ENCODE results near the gene GALNTL6. TPM values are rescaled to one million over a fixed set of nuclear protein-coding genes. Genes with fewer than 3 reads are reported as not detected.

The GALNTL6 gene
- total and polyA plus RNA-seq, 2 donors from 2014 or later = 0.60 TPM; not detected in 1

DNA sequence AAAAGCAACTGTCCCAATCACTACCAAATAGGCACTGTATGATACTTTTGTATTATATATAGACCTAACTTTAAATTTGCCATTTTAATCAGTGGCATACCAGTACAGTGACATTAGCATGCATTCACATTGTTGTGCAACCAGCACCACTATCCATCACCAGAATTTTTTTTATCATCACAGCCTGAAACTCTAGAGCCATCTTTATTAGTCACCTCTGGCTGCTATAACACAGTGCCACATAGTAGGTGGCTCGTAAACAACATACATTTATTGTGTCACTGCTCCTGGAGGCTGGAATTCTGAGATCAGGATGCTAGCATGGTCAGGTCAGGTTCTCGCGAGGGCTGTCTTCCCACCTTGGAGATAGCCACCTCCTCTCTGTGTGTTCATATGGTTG lies 1167.0 kb downstream of the GALNTL6 start:
- FAIRE-seq = no peak

DNA sequence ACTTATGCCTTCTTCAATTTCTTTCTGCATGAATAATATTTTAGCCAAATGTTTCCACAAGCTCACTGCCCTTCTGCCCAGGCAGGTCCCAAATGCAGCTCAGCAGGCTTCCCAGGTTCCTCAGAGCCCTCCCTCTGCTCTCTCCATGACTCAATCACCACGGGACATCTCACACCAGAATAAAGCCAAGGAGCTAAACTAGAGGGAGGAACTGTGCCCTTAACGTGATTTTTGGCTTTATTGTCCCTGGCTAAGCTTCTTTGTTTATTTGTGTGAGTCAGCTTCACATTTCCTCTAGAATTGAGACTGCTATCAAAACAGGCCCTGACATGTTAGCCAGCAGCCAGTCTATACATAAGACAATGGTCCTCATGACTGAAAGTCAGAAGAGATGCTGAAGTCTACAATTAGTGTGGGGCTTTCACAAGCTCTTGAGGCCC lies 1169.0 kb downstream of the GALNTL6 start:
- DNase-seq = no peak
- intact Hi-C loops (cut with DNase I) = no loop called here
- no peak overlapping the region for H3K27ac ChIP-seq (ENCODE audit: low read depth in 2 of 2, low read length in 2 of 2)

More for the DNA sequence above, 1167.0 kb downstream of the GALNTL6 start:
- Histone ChIP-seq H3K9me3 (ENCODE audit: control insufficient read depth in 2 of 3, insufficient read depth in 1 of 3, low read length in 3 of 3) (no peaks in the 10 kb centered on the region), H3K9ac (ENCODE audit: low read length in 3 of 3) (no peak overlapping the region), H3K4me3 (ENCODE audit: low read length in 3 of 3) (no peak overlapping the region), H3K36me3 (ENCODE audit: control insufficient read depth in 2 of 3, insufficient read depth in 3 of 3, low read length in 3 of 3) (no peaks in the 10 kb centered on the region), H3K4me1 (ENCODE audit: control insufficient read depth in 2 of 3, insufficient read depth in 2 of 3, low read depth in 1 of 3, low read length in 3 of 3) (no peaks in the 10 kb centered on the region), H3K27ac (ENCODE audit: low read depth in 2 of 2, low read length in 2 of 2) (no peak overlapping the region), H3K27me3 (ENCODE audit: control insufficient read depth, insufficient read depth, low read length) (no peaks in the 10 kb centered on the region)
- no peak for DNase-seq
- intact Hi-C loops (cut with DNase I) = no loop called here
- TF ChIP-seq, protein P1, sequence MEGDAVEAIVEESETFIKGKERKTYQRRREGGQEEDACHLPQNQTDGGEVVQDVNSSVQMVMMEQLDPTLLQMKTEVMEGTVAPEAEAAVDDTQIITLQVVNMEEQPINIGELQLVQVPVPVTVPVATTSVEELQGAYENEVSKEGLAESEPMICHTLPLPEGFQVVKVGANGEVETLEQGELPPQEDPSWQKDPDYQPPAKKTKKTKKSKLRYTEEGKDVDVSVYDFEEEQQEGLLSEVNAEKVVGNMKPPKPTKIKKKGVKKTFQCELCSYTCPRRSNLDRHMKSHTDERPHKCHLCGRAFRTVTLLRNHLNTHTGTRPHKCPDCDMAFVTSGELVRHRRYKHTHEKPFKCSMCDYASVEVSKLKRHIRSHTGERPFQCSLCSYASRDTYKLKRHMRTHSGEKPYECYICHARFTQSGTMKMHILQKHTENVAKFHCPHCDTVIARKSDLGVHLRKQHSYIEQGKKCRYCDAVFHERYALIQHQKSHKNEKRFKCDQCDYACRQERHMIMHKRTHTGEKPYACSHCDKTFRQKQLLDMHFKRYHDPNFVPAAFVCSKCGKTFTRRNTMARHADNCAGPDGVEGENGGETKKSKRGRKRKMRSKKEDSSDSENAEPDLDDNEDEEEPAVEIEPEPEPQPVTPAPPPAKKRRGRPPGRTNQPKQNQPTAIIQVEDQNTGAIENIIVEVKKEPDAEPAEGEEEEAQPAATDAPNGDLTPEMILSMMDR (IDR thresholded peaks at IDR 0.05; ENCODE audit: borderline replicate concordance, extremely low read depth, insufficient read depth) = no peak

DNA sequence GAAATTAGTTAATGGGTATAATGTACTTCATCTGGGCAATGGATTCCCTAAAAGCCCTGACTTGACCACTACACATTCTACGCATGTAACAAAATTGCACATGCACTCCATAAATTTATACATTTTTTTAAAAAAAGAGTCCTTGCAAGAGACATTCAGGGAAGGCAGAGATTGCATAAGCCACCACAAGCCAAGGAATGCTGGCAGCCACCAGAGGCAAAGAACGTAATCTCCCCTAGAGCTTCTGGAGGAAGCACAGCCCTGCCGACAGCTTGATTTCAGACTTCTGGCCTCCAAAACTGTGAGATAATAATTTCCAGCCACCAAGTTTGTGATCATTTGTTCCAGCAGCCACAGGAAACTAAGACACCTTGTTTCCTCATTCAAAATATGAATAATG lies 1169.8 kb downstream of the GALNTL6 start:
- DNase-seq (no peak), FAIRE-seq (no peak)
- no peaks in the 10 kb centered on the region for H3K4me1 ChIP-seq (ENCODE audit: control insufficient read depth in 2 of 3, insufficient read depth in 2 of 3, low read depth in 1 of 3, low read length in 3 of 3)
- intact Hi-C loops (cut with DNase I) = no loop called here
- H3K9me3 ChIP-seq (ENCODE audit: control insufficient read depth in 2 of 3, insufficient read depth in 1 of 3, low read length in 3 of 3) = no peaks in the 10 kb centered on the region
- H3K27me3 ChIP-seq (ENCODE audit: control insufficient read depth, insufficient read depth, low read length) = no peaks in the 10 kb centered on the region
- H3K27ac ChIP-seq (ENCODE audit: low read depth in 2 of 2, low read length in 2 of 2) = no peak overlapping the region
- TF ChIP-seq, protein P1 (IDR thresholded peaks at IDR 0.05; ENCODE audit: borderline replicate concordance, extremely low read depth, insufficient read depth) = no peak
- H3K4me3 ChIP-seq (ENCODE audit: low read length in 3 of 3) = no peak overlapping the region
- H3K9ac ChIP-seq (ENCODE audit: low read length in 3 of 3) = no peak overlapping the region
- no peaks in the 10 kb centered on the region for H3K36me3 ChIP-seq (ENCODE audit: control insufficient read depth in 2 of 3, insufficient read depth in 3 of 3, low read length in 3 of 3)

More for the DNA sequence above, 1169.0 kb downstream of the GALNTL6 start:
- Histone ChIP-seq H3K27me3 (ENCODE audit: control insufficient read depth, insufficient read depth, low read length) (no peaks in the 10 kb centered on the region), H3K4me3 (ENCODE audit: low read length in 3 of 3) (no peak overlapping the region), H3K4me1 (ENCODE audit: control insufficient read depth in 2 of 3, insufficient read depth in 2 of 3, low read depth in 1 of 3, low read length in 3 of 3) (no peaks in the 10 kb centered on the region), H3K36me3 (ENCODE audit: control insufficient read depth in 2 of 3, insufficient read depth in 3 of 3, low read length in 3 of 3) (no peaks in the 10 kb centered on the region), H3K9ac (ENCODE audit: low read length in 3 of 3) (no peak overlapping the region), H3K9me3 (ENCODE audit: control insufficient read depth in 2 of 3, insufficient read depth in 1 of 3, low read length in 3 of 3) (no peaks in the 10 kb centered on the region)
- no peak for FAIRE-seq
- TF ChIP-seq, protein P1 (IDR thresholded peaks at IDR 0.05; ENCODE audit: borderline replicate concordance, extremely low read depth, insufficient read depth) = no peak

DNA sequence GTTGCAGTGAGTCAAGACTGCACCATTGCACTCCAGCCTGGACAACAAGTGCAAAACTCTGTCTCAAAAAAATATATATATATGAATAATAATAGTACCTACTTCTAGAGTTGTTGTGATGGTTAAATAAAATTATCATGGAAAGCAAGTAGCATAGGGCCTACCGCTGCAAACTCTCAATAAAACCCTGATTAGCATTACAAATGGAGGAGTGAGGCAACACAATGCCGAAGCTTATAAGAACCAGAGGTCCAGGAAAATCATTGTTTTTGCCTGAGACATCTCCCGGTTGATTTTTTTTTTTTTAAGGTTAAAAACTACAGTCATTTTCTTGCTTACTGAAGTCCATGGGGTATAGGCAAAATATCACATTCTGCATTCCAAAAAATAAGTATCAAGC lies 1170.4 kb downstream of the GALNTL6 start:
- no peaks in the 10 kb centered on the region for H3K27me3 ChIP-seq (ENCODE audit: control insufficient read depth, insufficient read depth, low read length)
- no peaks in the 10 kb centered on the region for H3K36me3 ChIP-seq (ENCODE audit: control insufficient read depth in 2 of 3, insufficient read depth in 3 of 3, low read length in 3 of 3)
- no peaks in the 10 kb centered on the region for H3K9me3 ChIP-seq (ENCODE audit: control insufficient read depth in 2 of 3, insufficient read depth in 1 of 3, low read length in 3 of 3)
- no peaks in the 10 kb centered on the region for H3K4me1 ChIP-seq (ENCODE audit: control insufficient read depth in 2 of 3, insufficient read depth in 2 of 3, low read depth in 1 of 3, low read length in 3 of 3)
- intact Hi-C loops (cut with DNase I) = no loop called here
- DNase-seq = no peak
- no peak for FAIRE-seq
- H3K27ac ChIP-seq (ENCODE audit: low read depth in 2 of 2, low read length in 2 of 2) = no peak overlapping the region
- no peak overlapping the region for H3K9ac ChIP-seq (ENCODE audit: low read length in 3 of 3)
- no peak overlapping the region for H3K4me3 ChIP-seq (ENCODE audit: low read length in 3 of 3)
- TF ChIP-seq, protein P1 (IDR thresholded peaks at IDR 0.05; ENCODE audit: borderline replicate concordance, extremely low read depth, insufficient read depth) = no peak

Data from kidney (tissue), 14 donors.